Choroid plexus epithelial cell (primary cell): ENCODE results near the gene AVL9.

Experiments
- DNase-seq: peaks from one replicate; pipeline ENCODE4 v3.0.0-alpha.2; 2010; ENCODE audit warnings: low read depth
- H3K4me3 ChIP-seq: 2 replicates; pipeline ENCODE4 v1.5.1; 2011; ENCODE audit warnings: low read depth, mild to moderate bottlenecking, control low read depth, low read length, moderate library complexity
- CTCF ChIP-seq: conservative IDR thresholded peaks from 2 replicates; pipeline ENCODE4 v1.5.1; 2011; ENCODE audit warnings: low read depth, mild to moderate bottlenecking, control low read depth, inconsistent platforms, low read length, moderate library complexity

The AVL9 gene

GRCh38 chr7:32533276-32534029 lies 38.2 kb downstream of the AVL9 start:
- no peak overlapping the region for H3K4me3 ChIP-seq
- peak; percentile 52 for DNase-seq
- no peak for TF ChIP-seq CTCF

DNA sequence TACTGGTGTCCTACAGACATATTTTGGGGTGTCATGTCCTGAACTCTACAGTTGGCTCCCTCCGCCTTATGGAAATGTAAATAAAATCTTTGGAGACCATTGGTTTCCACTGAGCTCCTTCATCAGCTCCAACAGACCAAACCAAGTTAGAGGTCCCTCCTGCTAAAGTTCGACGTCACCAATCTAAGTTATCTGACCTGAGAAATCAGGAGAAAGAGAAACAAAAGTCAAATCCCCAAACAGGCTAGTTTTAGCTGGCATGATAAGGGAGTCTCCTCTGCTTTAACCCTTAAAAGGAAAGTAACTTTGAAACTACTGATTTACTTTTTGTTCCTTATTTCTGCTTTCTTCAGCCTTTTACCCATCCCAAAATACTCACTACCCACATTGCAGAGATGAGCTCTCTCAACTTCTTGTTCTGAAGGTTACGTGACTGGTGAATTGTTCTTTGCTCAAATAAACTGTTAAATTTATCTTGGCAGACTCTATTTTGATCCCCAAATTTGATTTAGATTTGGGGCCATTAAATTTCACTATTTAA lies 39.9 kb downstream of the AVL9 start:
- H3K4me3 ChIP-seq: no peak overlapping the region
- no peak for TF ChIP-seq CTCF
- no peak for DNase-seq

DNA sequence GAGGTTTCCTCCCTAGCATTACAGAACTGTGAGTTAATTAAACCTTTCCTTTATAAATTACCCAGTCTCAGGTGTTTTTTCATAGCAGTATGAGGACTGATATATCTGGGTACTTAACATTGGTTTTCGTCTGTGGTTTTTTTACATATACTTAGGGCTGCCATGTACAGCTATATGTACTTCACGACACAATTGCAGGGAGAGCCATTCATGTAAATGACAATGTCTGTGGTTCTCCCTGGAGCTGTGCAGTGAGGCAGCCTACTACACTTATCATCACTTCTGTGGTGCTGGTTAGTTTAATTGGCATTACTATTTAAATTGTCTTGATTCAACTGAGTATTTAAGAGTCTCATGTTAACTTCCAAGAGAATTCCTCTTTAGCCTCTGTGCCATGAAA lies 40.7 kb downstream of the AVL9 start:
- no peak overlapping the region for H3K4me3 ChIP-seq
- no peak for TF ChIP-seq CTCF
- no peak for DNase-seq

DNA sequence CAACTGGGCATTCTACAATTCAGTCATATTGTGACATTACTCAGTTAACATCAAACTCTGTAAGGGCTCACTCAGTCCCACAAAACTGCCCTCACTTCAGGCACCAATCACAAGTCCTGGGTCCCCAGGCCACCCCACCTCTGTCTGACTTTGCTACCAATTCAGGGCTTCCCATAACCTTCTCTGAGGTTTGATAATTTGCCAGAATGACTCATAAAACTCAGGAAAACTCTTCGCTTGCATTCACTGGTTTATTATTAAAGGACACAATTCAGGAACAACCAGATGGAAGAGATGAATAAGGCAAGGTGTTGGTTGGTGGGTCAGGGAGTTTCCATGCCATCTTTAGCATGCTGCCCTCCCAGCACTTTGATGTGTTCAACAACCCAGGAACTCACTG lies 41.3 kb downstream of the AVL9 start:
- TF ChIP-seq CTCF: no peak
- peak; percentile 67 for DNase-seq

GRCh38 chr7:32537760-32538159 lies 42.5 kb downstream of the AVL9 start:
- TF ChIP-seq CTCF: no peak
- DNase-seq: no peak

More for the DNA sequence above, 41.3 kb downstream of the AVL9 start:
- H3K4me3 ChIP-seq: no peak overlapping the region

DNA sequence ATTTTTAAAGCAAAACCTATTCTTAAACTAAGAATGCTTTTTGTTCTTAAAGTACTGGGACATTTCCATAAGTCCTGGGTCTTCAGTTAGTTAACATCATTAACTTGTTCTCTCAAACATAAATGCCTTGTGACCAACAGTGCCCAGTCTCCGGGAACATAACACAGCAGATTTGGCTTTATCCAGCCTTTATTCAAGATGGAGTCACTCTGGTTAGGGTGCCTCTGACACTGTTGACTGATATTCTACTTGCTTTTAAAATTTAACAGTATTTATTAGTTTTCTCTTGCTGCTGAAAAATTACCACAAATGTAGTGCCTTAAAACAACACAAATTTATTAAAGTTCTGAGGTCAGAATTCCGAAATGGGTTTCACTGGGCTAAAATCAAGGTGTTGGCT lies 44.1 kb downstream of the AVL9 start:
- no peak for DNase-seq
- H3K4me3 ChIP-seq: no peak overlapping the region
- TF ChIP-seq CTCF: no peak

More at GRCh38 chr7:32537760-32538159, 42.5 kb downstream of the AVL9 start:
- no peak overlapping the region for H3K4me3 ChIP-seq
